SK-N-SH treated with all-trans-retinoic acid at 6 μM for 48 hours (cell line): Measurements from ENCODE around the gene ZBTB22.
"Not testable (repeated sequence)": the region's sequence is repeated elsewhere in the genome, so short reads cannot be mapped to it uniquely, and the experiment has no call there.

Experiments used
- ARNTL ChIP-seq: fragments of 450-650 bp; formaldehyde crosslinking; IDR thresholded peaks from 2 replicates; pipeline ENCODE4 v1.5.0; 2020; ENCODE audit warnings: low read depth, mild to moderate bottlenecking, moderate library complexity, borderline replicate concordance
- BACH2 ChIP-seq: fragments of 250-450 bp; sonication (Bioruptor Pico); IDR thresholded peaks from 2 replicates; pipeline ENCODE4 v1.9.0; 2021; ENCODE audit warnings: mild to moderate bottlenecking, borderline replicate concordance
- CSDC2 ChIP-seq: fragments of 250-450 bp; sonication (Bioruptor Pico); IDR thresholded peaks from 2 replicates; pipeline ENCODE4 v1.5.0; 2020; ENCODE audit warnings: mild to moderate bottlenecking, moderate library complexity
- ESRRG ChIP-seq: fragments of 250-450 bp; sonication (Bioruptor Pico); IDR thresholded peaks from 2 replicates; pipeline ENCODE4 v1.6.1; 2021; ENCODE audit warnings: mild to moderate bottlenecking
- GLIS3 ChIP-seq: fragments of 250-450 bp; sonication (Bioruptor Pico); IDR thresholded peaks from 2 replicates; pipeline ENCODE4 v1.5.0; 2020; ENCODE audit warnings: mild to moderate bottlenecking, moderate library complexity
- PPARA ChIP-seq: fragments of 250-450 bp; sonication (Bioruptor Pico); IDR thresholded peaks from 2 replicates; pipeline ENCODE4 v1.5.0; 2020; ENCODE audit warnings: mild to moderate bottlenecking, borderline replicate concordance
- SNAI2 ChIP-seq: fragments of 250-450 bp; sonication (Bioruptor Pico); IDR thresholded peaks from 2 replicates; pipeline ENCODE4 v1.5.0; 2020; ENCODE audit warnings: mild to moderate bottlenecking, moderate library complexity
- ZC3H10 ChIP-seq: fragments of 250-450 bp; sonication (Bioruptor Pico); IDR thresholded peaks from 2 replicates; pipeline ENCODE4 v1.5.1; 2021; ENCODE audit warnings: mild to moderate bottlenecking, moderate library complexity
- ZNF565 ChIP-seq: fragments of 450-650 bp; formaldehyde crosslinking; conservative IDR thresholded peaks from 2 replicates; pipeline ENCODE4 v1.5.0; 2020; ENCODE audit warnings: low read depth, mild to moderate bottlenecking, moderate library complexity
- ZNF70 ChIP-seq: fragments of 450-650 bp; formaldehyde crosslinking; IDR thresholded peaks from 2 replicates; pipeline ENCODE4 v1.5.0; 2020; ENCODE audit warnings: mild to moderate bottlenecking, moderate library complexity
- TF ChIP-seq, protein P1 (sequence below): fragments of 250-450 bp; sonication (Bioruptor Pico); IDR thresholded peaks from 2 replicates; pipeline ENCODE4 v1.8.0; 2020; ENCODE audit warnings: mild to moderate bottlenecking, moderate library complexity, borderline replicate concordance

DNA sequence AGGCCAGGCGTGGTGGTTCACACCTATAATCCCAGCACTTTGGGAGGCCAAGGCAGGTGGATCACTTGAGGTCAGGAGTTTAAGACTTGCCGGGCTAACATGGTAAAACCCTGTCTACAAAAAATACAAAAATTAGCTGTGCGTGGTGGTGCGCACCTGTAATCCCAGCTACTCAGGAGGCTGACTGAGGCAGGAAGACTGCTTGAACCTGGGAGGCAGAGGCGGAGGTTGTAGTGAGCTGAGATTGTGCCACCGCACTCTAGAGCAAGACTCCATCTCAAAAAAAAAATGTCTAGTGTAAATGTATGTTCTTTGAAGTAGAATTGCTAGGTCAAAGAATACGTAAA, 26.0 kb upstream of the ZBTB22 start:
- TF ChIP-seq GLIS3 (CRISPR knock-in tag); ZNF70 (CRISPR knock-in tag); ZC3H10 (CRISPR knock-in tag); ZNF565 (CRISPR knock-in tag); ARNTL; ESRRG; PPARA (CRISPR knock-in tag); CSDC2 (CRISPR knock-in tag); BACH2 (CRISPR knock-in tag); SNAI2 (CRISPR knock-in tag): not testable (repeated sequence)
- TF ChIP-seq, protein P1, sequence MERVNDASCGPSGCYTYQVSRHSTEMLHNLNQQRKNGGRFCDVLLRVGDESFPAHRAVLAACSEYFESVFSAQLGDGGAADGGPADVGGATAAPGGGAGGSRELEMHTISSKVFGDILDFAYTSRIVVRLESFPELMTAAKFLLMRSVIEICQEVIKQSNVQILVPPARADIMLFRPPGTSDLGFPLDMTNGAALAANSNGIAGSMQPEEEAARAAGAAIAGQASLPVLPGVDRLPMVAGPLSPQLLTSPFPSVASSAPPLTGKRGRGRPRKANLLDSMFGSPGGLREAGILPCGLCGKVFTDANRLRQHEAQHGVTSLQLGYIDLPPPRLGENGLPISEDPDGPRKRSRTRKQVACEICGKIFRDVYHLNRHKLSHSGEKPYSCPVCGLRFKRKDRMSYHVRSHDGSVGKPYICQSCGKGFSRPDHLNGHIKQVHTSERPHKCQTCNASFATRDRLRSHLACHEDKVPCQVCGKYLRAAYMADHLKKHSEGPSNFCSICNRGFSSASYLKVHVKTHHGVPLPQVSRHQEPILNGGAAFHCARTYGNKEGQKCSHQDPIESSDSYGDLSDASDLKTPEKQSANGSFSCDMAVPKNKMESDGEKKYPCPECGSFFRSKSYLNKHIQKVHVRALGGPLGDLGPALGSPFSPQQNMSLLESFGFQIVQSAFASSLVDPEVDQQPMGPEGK (CRISPR knock-in tag) = not testable (repeated sequence)
